Ishikawa (cell line): ENCODE results near the gene LGR4.

Source experiments
- CEBPB ChIP-seq: IDR thresholded peaks from 2 replicates; pipeline ENCODE4 v1.6.1; 2012
- CREB1 ChIP-seq: IDR thresholded peaks from 2 replicates; pipeline ENCODE4 v1.6.1; 2012; ENCODE audit warnings: low read depth
- EGR1 ChIP-seq: IDR thresholded peaks from 2 replicates; pipeline ENCODE4 v1.6.1; 2012
- EP300 ChIP-seq: IDR thresholded peaks from 2 replicates; pipeline ENCODE4 v1.6.1; 2012; ENCODE audit warnings: borderline replicate concordance
- FOXM1 ChIP-seq: IDR thresholded peaks from 2 replicates; pipeline ENCODE4 v1.6.1; 2012; ENCODE audit warnings: low read depth, borderline replicate concordance
- NFIC ChIP-seq: IDR thresholded peaks from 2 replicates; pipeline ENCODE4 v1.6.1; 2012
- RAD21 ChIP-seq: IDR thresholded peaks from 2 replicates; pipeline ENCODE4 v1.6.1; 2012; ENCODE audit warnings: low read depth
- TAF1 ChIP-seq: IDR thresholded peaks from 2 replicates; pipeline ENCODE4 v1.6.1; 2012; ENCODE audit warnings: low read depth, mild to moderate bottlenecking
- TCF12 ChIP-seq: IDR thresholded peaks from 2 replicates; pipeline ENCODE4 v1.6.1; 2012; ENCODE audit warnings: low read depth
- TEAD4 ChIP-seq: IDR thresholded peaks from 2 replicates; pipeline ENCODE4 v1.6.1; 2012
- YY1 ChIP-seq: IDR thresholded peaks from 2 replicates; pipeline ENCODE4 v1.6.1; 2012; ENCODE audit warnings: low read depth
- ZBTB7A ChIP-seq: IDR thresholded peaks from 2 replicates; pipeline ENCODE4 v1.6.1; 2012; ENCODE audit warnings: low read depth
- TF ChIP-seq, protein P1 (sequence below): IDR thresholded peaks from 2 replicates; pipeline ENCODE4 v1.6.1; 2012
- TF ChIP-seq, protein P2 (sequence below): IDR thresholded peaks from 2 replicates; pipeline ENCODE4 v1.6.1; 2012; ENCODE audit warnings: low read depth, mild to moderate bottlenecking
- TF ChIP-seq, protein P3 (sequence below): IDR thresholded peaks from 2 replicates; pipeline ENCODE4 v1.6.1; 2012

LGR4 gene

DNA sequence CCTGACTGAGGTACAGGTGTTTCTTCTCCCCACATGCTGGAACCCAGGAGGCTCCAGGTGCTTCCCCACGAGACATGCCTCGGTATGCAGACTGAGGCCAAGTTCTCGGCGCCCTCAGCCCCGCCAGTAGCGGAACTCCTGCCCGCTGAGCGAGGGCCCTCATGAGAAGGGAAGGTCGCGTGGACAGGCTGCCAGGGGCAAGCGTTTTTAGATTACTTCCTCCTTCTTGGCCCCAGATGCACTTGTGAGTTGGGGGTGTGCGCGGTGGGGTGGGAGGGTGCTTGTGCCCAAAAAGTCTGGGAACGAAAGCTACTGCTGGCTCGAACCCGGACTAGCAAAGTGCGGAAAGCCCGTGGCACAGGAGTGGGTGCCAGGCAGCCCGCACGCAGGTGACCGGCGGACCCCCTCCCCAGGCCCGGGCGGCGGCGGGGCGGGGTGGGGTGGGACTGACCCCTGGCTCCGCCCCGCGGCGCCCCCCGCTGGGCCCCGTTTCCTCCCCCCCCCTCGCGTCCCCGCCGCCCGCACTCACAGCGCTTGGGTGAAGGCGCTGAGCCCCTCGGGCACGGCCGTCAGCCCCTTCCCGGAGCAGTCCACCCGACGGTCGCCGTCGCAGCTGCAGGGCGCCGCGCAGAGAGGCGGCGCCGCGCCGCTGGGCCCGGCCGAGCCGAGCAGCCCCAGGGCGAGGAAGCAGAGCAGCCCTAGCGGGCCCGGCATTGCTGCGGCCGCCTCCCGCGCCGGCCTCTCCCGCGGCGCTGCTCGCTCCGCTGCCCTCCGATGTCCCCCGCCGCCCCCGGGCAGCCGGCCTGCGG, 797 bp downstream of the LGR4 start:
- TF ChIP-seq, protein P1, sequence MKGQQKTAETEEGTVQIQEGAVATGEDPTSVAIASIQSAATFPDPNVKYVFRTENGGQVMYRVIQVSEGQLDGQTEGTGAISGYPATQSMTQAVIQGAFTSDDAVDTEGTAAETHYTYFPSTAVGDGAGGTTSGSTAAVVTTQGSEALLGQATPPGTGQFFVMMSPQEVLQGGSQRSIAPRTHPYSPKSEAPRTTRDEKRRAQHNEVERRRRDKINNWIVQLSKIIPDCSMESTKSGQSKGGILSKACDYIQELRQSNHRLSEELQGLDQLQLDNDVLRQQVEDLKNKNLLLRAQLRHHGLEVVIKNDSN: no peak
- TF ChIP-seq FOXM1: no peak
- no peak for TF ChIP-seq TCF12
- no peak; the same call in 1 of the 2 replicates for TF ChIP-seq ZBTB7A
- TF ChIP-seq NFIC: no peak
- TF ChIP-seq, protein P2, sequence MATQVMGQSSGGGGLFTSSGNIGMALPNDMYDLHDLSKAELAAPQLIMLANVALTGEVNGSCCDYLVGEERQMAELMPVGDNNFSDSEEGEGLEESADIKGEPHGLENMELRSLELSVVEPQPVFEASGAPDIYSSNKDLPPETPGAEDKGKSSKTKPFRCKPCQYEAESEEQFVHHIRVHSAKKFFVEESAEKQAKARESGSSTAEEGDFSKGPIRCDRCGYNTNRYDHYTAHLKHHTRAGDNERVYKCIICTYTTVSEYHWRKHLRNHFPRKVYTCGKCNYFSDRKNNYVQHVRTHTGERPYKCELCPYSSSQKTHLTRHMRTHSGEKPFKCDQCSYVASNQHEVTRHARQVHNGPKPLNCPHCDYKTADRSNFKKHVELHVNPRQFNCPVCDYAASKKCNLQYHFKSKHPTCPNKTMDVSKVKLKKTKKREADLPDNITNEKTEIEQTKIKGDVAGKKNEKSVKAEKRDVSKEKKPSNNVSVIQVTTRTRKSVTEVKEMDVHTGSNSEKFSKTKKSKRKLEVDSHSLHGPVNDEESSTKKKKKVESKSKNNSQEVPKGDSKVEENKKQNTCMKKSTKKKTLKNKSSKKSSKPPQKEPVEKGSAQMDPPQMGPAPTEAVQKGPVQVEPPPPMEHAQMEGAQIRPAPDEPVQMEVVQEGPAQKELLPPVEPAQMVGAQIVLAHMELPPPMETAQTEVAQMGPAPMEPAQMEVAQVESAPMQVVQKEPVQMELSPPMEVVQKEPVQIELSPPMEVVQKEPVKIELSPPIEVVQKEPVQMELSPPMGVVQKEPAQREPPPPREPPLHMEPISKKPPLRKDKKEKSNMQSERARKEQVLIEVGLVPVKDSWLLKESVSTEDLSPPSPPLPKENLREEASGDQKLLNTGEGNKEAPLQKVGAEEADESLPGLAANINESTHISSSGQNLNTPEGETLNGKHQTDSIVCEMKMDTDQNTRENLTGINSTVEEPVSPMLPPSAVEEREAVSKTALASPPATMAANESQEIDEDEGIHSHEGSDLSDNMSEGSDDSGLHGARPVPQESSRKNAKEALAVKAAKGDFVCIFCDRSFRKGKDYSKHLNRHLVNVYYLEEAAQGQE: no peak
- TF ChIP-seq EP300: no peak
- TF ChIP-seq, protein P3, sequence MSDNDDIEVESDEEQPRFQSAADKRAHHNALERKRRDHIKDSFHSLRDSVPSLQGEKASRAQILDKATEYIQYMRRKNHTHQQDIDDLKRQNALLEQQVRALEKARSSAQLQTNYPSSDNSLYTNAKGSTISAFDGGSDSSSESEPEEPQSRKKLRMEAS: no peak
- TF ChIP-seq TEAD4: no peak
- TF ChIP-seq CEBPB: no peak
- no peak for TF ChIP-seq YY1
- no peak for TF ChIP-seq CREB1

DNA sequence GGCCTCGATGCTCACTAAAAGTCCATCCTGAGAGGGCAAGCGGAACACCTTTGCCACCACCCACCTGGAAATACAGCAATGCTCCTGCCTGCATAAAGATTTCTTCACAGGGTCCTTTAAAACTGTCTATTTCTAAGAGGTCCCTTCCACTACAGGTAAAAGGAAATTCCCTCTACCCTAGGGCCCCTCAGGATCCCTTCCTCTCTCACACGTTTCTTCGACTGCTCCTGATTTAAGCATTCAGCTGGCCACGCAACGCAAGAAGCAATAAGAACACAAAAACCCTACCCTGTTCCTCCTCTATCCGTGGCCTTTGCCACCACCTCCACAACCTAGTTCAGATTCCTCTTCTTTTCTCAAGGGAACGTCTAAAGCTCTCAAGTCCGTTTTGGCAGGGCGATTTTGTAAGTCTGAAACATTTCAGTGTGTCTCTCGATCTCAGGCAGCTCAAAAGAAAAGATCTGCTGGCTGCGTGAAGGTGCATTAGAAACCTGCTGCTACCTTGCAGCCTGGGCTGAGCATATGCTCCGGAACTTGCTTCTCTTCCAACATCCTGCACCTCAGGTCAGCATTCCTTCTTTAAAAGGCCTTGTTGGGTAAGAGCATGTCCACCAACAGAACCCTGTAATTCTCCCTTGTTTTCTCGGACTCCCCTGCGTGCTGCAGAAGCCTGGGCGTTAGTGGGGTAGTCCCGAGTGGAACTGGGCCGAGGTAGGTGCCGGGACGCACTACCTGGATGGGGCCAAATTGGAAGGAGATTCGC, 1.6 kb downstream of the LGR4 start:
- TF ChIP-seq TEAD4 (no peak), CEBPB (no peak), YY1 (no peak), EGR1 (no peak), FOXM1 (no peak), ZBTB7A (no peak), TAF1 (no peak), EP300 (no peak), NFIC (no peak)
- TF ChIP-seq, protein P2: no peak
- TF ChIP-seq, protein P3: no peak
- TF ChIP-seq, protein P1: no peak

DNA sequence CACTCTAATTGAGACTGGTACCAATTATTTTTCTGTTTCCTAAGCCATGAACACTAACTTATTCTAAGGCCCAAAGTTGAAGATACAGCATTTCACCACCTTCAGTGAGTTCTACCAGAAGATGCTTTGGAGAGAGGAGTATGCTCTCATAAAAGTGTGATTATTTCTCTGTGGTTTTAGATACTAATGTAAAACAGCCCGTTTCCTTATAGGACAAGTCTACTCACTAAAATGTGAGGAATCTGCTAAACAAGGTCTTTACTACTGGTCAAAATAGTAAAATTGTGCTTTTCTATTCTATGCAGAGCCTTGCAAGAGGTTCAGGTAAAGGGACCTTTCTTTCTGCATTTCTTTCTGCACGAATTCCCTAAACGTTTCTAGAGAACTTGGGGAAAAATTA, 2.4 kb downstream of the LGR4 start:
- TF ChIP-seq ZBTB7A (no peak), CEBPB (no peak), EGR1 (no peak), RAD21 (no peak), FOXM1 (no peak), CREB1 (no peak), TAF1 (no peak), TCF12 (no peak), NFIC (no peak), YY1 (no peak), TEAD4 (no peak), EP300 (no peak)
- TF ChIP-seq, protein P1: no peak
- TF ChIP-seq, protein P3: no peak
- TF ChIP-seq, protein P2: no peak
